ENCODE data around the gene DMBT1.
A peak's percentile ranks its signal among the peaks of the same experiment; 100 is the strongest.

DMBT1 gene

GRCh38 chr10:122642726-122643605, 82.4 kb downstream of the DMBT1 start:
- no peak overlapping the region for H3K4me3 ChIP-seq (ENCODE audit: low read length)
- no peak for DNase-seq (ENCODE audit: low read depth)
- TF ChIP-seq CTCF (conservative IDR thresholded peaks at IDR 0.05; ENCODE audit: low read length), result no peak

GRCh38 chr10:122643931-122644534, 83.5 kb downstream of the DMBT1 start:
- TF ChIP-seq CTCF (conservative IDR thresholded peaks at IDR 0.05; ENCODE audit: low read length), result no peak
- no peak for DNase-seq (ENCODE audit: low read depth)
- H3K4me3 ChIP-seq (ENCODE audit: low read length), result no peak overlapping the region

GRCh38 chr10:122646511-122647382, 86.2 kb downstream of the DMBT1 start:
- H3K4me3 ChIP-seq (ENCODE audit: low read length), result no peak overlapping the region
- TF ChIP-seq CTCF (conservative IDR thresholded peaks at IDR 0.05; ENCODE audit: low read length), result no peak
- DNase-seq (ENCODE audit: low read depth), result peak; percentile 3

DNA sequence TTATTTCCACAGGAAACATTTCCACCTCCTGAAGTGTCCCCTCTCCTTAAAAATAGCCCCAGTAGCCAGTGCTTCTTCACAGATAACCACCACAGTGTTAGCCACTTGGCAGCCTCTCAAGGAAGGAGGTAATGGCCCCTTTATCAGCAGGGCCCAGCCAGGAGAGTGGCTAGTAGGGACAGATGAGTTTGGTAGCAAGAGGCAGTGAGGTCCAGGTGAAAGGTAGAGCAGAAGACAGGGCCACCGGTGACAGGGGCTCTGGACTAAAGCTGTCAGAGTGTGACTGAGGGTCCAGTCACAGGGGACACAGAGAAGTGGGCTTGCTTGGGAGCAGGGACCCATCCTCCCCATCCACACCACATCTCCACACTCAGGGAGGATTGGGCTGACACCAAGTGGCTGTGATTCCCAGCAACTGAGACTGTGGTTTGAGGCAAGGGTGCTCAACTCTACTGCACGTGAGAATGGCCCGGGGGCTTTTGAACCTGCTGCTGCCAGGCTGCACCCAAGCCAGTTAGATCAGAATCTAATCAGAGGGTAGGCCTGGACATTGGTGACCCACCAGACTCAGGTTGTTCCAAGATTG, 86.9 kb downstream of the DMBT1 start:
- no peak for DNase-seq (ENCODE audit: low read depth)
- TF ChIP-seq CTCF (conservative IDR thresholded peaks at IDR 0.05; ENCODE audit: low read length), result no peak

DNA sequence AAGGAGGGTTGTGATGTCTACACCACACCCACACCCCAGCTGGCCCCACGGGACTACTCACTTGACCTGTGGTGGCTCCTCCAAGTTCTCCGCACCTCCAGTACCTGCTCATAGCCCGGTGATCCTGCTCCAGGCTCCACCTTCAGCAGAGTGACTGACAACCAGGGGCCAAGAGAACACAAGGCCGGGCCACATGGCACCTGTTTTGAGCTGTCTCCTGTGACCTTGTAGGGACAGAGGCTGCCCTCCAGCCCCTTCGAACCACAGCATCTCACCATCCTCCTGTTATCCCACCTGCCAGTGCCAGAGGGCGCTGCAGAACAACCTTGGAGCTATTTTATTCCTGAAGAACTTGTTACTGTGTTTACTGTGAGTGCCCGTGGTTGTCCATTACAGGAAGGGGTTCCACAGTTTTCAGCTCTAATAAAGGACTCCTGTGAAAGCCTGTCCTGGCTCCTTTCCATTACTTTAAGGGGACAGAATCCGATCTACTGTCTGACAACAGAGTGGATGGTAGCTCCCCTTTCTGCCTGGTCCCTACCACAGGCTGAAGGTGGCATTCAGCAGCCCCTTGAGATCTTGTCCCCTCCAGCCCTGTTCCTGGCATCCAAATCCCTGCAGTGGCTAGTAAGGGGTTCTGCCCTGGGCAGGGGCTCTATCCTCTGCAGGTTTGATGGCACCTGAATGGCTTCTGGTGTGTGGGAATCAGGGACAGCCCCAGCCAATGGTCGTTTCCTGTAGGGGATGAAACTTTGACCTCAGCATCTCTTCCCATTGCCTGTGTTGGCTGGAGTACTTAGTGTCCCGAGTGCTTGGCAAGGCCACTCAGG, 88.3 kb downstream of the DMBT1 start:
- TF ChIP-seq CTCF (conservative IDR thresholded peaks at IDR 0.05; ENCODE audit: low read length), result peak; percentile 67
- DNase-seq (ENCODE audit: low read depth), result peak; percentile 27
- no peak overlapping the region for H3K4me3 ChIP-seq (ENCODE audit: low read length)

More for the DNA sequence above, 86.9 kb downstream of the DMBT1 start:
- H3K4me3 ChIP-seq (ENCODE audit: low read length), result no peak overlapping the region

GRCh38 chr10:122649903-122650302, 89.3 kb downstream of the DMBT1 start:
- no peak overlapping the region for H3K4me3 ChIP-seq (ENCODE audit: low read length)
- no peak for DNase-seq (ENCODE audit: low read depth)
- TF ChIP-seq CTCF (conservative IDR thresholded peaks at IDR 0.05; ENCODE audit: low read length), result no peak

All from AG10803 (cell line).